AG04450 (cell line): ENCODE measurements around the gene NPIPA3. TPM values are rescaled to one million over a fixed set of nuclear protein-coding genes. Genes with fewer than 3 reads are reported as not detected.
"Not testable (repeated sequence)": the region's sequence is repeated elsewhere in the genome, so short reads cannot be mapped to it uniquely, and the experiment has no call there.

Experiments
- CTCF ChIA-PET: fragments of 300-600, 350-600 bp; formaldehyde crosslinking; extraction: SDS; loops from one replicate; lab custom pipeline; 2022; ENCODE audit warnings: antibody characterized with exemption, inconsistent platforms; lab: Charles Lee
- POLR2A ChIA-PET: fragments of 350-600 bp; formaldehyde crosslinking; extraction: SDS; loops from one replicate; lab custom pipeline; 2021; ENCODE audit warnings: antibody characterized with exemption, inconsistent platforms; lab: Yijun Ruan, JAX
- DNase-seq: peaks from one replicate; pipeline ENCODE4 v3.0.0-alpha.2; 2011; ENCODE audit warnings: low read depth, low spot score
- H3K27ac ChIP-seq: one replicate; pipeline ENCODE4 v1.5.1; 2012; ENCODE audit warnings: low read depth, low read length, control low read depth
- H3K27me3 ChIP-seq: one replicate; pipeline ENCODE4 v1.6.0; 2012; ENCODE audit warnings: low read length; ENCODE audit not compliant: control insufficient read depth, insufficient read depth
- H3K4me3 ChIP-seq: 2 replicates; pipeline ENCODE4 v1.5.1; 2011; ENCODE audit warnings: mild to moderate bottlenecking, low read depth, low read length, control low read depth
- H3K9me3 ChIP-seq: 2 replicates; pipeline ENCODE4 v1.5.1; 2012; ENCODE audit warnings: low read length; ENCODE audit not compliant: control insufficient read depth, insufficient read depth
- CTCF ChIP-seq: IDR thresholded peaks from 2 replicates; pipeline ENCODE4 v1.5.1; 2011; ENCODE audit warnings: low read depth, low read length, control low read depth, inconsistent platforms
- polyA minus RNA-seq: library from RNA; depleted of rRNA, polyadenylated mRNA; stranded (reverse); fragments of >200 nt; gene quantifications from 2 replicates; pipeline ENCODE4 v1.2.3, GENCODE V29; 2011; rRNA and poly(A)+ RNA removed
- polyA plus RNA-seq: library from polyadenylated mRNA; depleted of rRNA; stranded (reverse); fragments of >200 nt; gene quantifications from 2 replicates; pipeline ENCODE4 v1.2.3, GENCODE V29; 2011; rRNA removed

NPIPA3 gene
- polyA plus RNA-seq (1.4 and 1.8 TPM in 2 replicates), polyA minus RNA-seq (0.43 TPM in 1 of 2 replicates, not detected in the other)

GRCh38 chr16:14703156-14704011 lies at the start of gene NPIPA3:
NPIPA3 (plus strand) TSS chr16:14703411; CDS start chr16:14708944, 5,533 bp downstream.
- CTCF ChIA-PET, POLR2A ChIA-PET, H3K27me3 ChIP-seq, H3K9me3 ChIP-seq, H3K4me3 ChIP-seq, DNase-seq, H3K27ac ChIP-seq: not testable (repeated sequence)

GRCh38 chr16:14658063-14658462 lies 45.1 kb upstream of the NPIPA3 start:
- no peaks in the 10 kb centered on the region for H3K9me3 ChIP-seq
- POLR2A ChIA-PET = no interaction called here
- H3K4me3 ChIP-seq = no peak overlapping the region
- no peak for DNase-seq
- no peak overlapping the region for H3K27ac ChIP-seq
- H3K27me3 ChIP-seq = no peaks in the 10 kb centered on the region
- CTCF ChIA-PET = interaction anchor here (0.6 kb wide), 1 partner anchor 511 kb away, joined by 3 read pairs; no protein-coding TSS in a partner anchor
- no peak for TF ChIP-seq CTCF

- ChIA-PET POLR2A (interaction anchor here (0.5 kb wide), 1 partner anchor 78 kb away, joined by 3 read pairs; no protein-coding TSS in a partner anchor), CTCF (no interaction called here)
- Histone ChIP-seq H3K27me3 (no peaks in the 10 kb centered on the region), H3K27ac (no peak overlapping the region), H3K9me3 (no peaks in the 10 kb centered on the region), H3K4me3 (no peak overlapping the region)
- DNase-seq = no peak
- TF ChIP-seq CTCF = no peak
Measured at GRCh38 chr16:14667347-14668266, 35.6 kb upstream of the NPIPA3 start.

- ChIA-PET POLR2A (no interaction called here), CTCF (no interaction called here)
- no peak overlapping the region for H3K27ac ChIP-seq
- no peak for TF ChIP-seq CTCF
- no peak for DNase-seq
- H3K9me3 ChIP-seq = no peaks in the 10 kb centered on the region
- no peaks in the 10 kb centered on the region for H3K27me3 ChIP-seq
- no peak overlapping the region for H3K4me3 ChIP-seq
Measured at GRCh38 chr16:14668556-14669223, 34.5 kb upstream of the NPIPA3 start.

GRCh38 chr16:14669776-14670175 lies 33.4 kb upstream of the NPIPA3 start:
- TF ChIP-seq CTCF = 0 out of 2 replicates have a peak, but pooled peaks have one; percentile 6
- H3K9me3 ChIP-seq = no peaks in the 10 kb centered on the region
- DNase-seq = no peak
- no peak overlapping the region for H3K4me3 ChIP-seq
- H3K27ac ChIP-seq = no peak overlapping the region
- no peaks in the 10 kb centered on the region for H3K27me3 ChIP-seq
- CTCF ChIA-PET = no interaction called here
- POLR2A ChIA-PET = no interaction called here
